ENCODE results near the gene CRYZL1.
"Not testable (repeated sequence)": the region's sequence is repeated elsewhere in the genome, so short reads cannot be mapped to it uniquely, and the experiment has no call there.

The CRYZL1 gene

GRCh38 chr21:33641352-33642026, at the start of gene CRYZL1:
TSS of gene CRYZL1 (minus strand) at chr21:33641741. CDS start at chr21:33631551, 10,190 bp downstream.
- peak; percentile 97 to 98 for DNase-seq

GRCh38 chr21:33690874-33691273, 49.3 kb upstream of the CRYZL1 start:
- DNase-seq = no peak

GRCh38 chr21:33688353-33688752, 46.8 kb upstream of the CRYZL1 start:
- no peak for DNase-seq

GRCh38 chr21:33687634-33688033, 46.1 kb upstream of the CRYZL1 start:
- no peak for DNase-seq

- no peak for DNase-seq
Measured at GRCh38 chr21:33686386-33686785, 44.8 kb upstream of the CRYZL1 start.

- DNase-seq = no peak
Measured at GRCh38 chr21:33685613-33686197, 44.2 kb upstream of the CRYZL1 start.

GRCh38 chr21:33684923-33685560, 43.5 kb upstream of the CRYZL1 start:
- DNase-seq = no peak

GRCh38 chr21:33684068-33684467, 42.5 kb upstream of the CRYZL1 start:
- DNase-seq = no peak

GRCh38 chr21:33682992-33683627, 41.6 kb upstream of the CRYZL1 start:
- no peak for DNase-seq

- DNase-seq = no peak
Measured at GRCh38 chr21:33680870-33681269, 39.3 kb upstream of the CRYZL1 start.

GRCh38 chr21:33677450-33677849, 35.9 kb upstream of the CRYZL1 start:
- DNase-seq = no peak

- not testable (repeated sequence) for DNase-seq
Measured at GRCh38 chr21:33676666-33677065, 35.1 kb upstream of the CRYZL1 start.

- DNase-seq = no peak
Measured at GRCh38 chr21:33674226-33674625, 32.7 kb upstream of the CRYZL1 start.

GRCh38 chr21:33673473-33673872, 31.9 kb upstream of the CRYZL1 start:
- no peak for DNase-seq

- DNase-seq = no peak
Measured at GRCh38 chr21:33670076-33670978, 28.8 kb upstream of the CRYZL1 start.

GRCh38 chr21:33668620-33669019, 27.1 kb upstream of the CRYZL1 start:
- DNase-seq = no peak

GRCh38 chr21:33668180-33668579, 26.6 kb upstream of the CRYZL1 start:
- no peak for DNase-seq

- no peak for DNase-seq
Measured at GRCh38 chr21:33667636-33668035, 26.1 kb upstream of the CRYZL1 start.

GRCh38 chr21:33666153-33666552, 24.6 kb upstream of the CRYZL1 start:
- DNase-seq = no peak

- DNase-seq = no peak
Measured at GRCh38 chr21:33664135-33664534, 22.6 kb upstream of the CRYZL1 start.

GRCh38 chr21:33663241-33663640, 21.7 kb upstream of the CRYZL1 start:
- DNase-seq = no peak

GRCh38 chr21:33662046-33662445, 20.5 kb upstream of the CRYZL1 start:
- DNase-seq = no peak

GRCh38 chr21:33661146-33661545, 19.6 kb upstream of the CRYZL1 start:
- no peak for DNase-seq
